ENCODE data around the gene ARAP1. TPM values are rescaled to one million over a fixed set of nuclear protein-coding genes. Genes with fewer than 3 reads are reported as not detected.
A peak's percentile ranks its signal among the peaks of the same experiment; 100 is the strongest.
"Not testable (repeated sequence)": the region's sequence is repeated elsewhere in the genome, so short reads cannot be mapped to it uniquely, and the experiment has no call there.

Gene ARAP1
- total RNA-seq: 10 to 100 TPM in 7 of 8 experiments, 1 to 10 TPM in 1; 8.7 to 64.6 (median 28.4) TPM

GRCh38 chr11:72752088-72752914 is at the start of gene ARAP1:
TSS of gene ARAP1 (minus strand) at chr11:72752408. CDS start at chr11:72727128, 25,280 bp downstream.
- Histone ChIP-seq H3K4me1 (replicated peaks in 1 of 2) (peaks cover 9 to 18% of the 10 kb centered on the region in 2 donors), H3K4me3 (peak within 1 kb of the TSS; percentile 12 to 54 (median 39)), H3K27ac (no peak within 1 kb of the TSS)
- in situ Hi-C loops (cut with MboI; ENCODE audit: low pct_unique_long_range_greater_than_20kb in 2 of 9, low sequenced_read_pairs in 9 of 9, unreplicated experiment in 9 of 9): no loop called here
- peak; percentile 70 to 86 (median 76) for ATAC-seq (replicated peaks in 6 of 8)
- no CpG with 5 or more reads among the region's 51 CpGs for WGBS, 10 experiments

- Histone ChIP-seq H3K4me1 (replicated peaks in 1 of 2) (peaks cover 3% of the 10 kb centered on the region in 2 donors), H3K4me3 (no peak overlapping the region), H3K27ac (no peak overlapping the region)
- peak in 1 of 8 experiments; percentile 35 for ATAC-seq (replicated peaks in 6 of 8)
- WGBS, 10 experiments: 8 to 100% (median 67%) methylated on average over 1 to 4 of the region's 4 CpGs
- in situ Hi-C loops (cut with MboI; ENCODE audit: low pct_unique_long_range_greater_than_20kb in 2 of 9, low sequenced_read_pairs in 9 of 9, unreplicated experiment in 9 of 9): loop anchor here in 1 of 9 experiments (10.0 kb wide), 1 partner anchor 75 kb away; no protein-coding TSS in a partner anchor
These were observed 47.2 kb upstream of the ARAP1 start for GRCh38 chr11:72799441-72799840.

- in situ Hi-C loops (cut with MboI; ENCODE audit: low pct_unique_long_range_greater_than_20kb in 2 of 9, low sequenced_read_pairs in 9 of 9, unreplicated experiment in 9 of 9): loop anchor here in 1 of 9 experiments (10.0 kb wide), 1 partner anchor 74 kb away; no protein-coding TSS in a partner anchor
- WGBS, 10 experiments: 57 to 100% (median 80%) methylated on average over 1 to 4 of the region's 4 CpGs; no CpG with 5 or more reads in 4 of the 10 experiments
- ATAC-seq (replicated peaks in 6 of 8): no peak
- H3K27ac ChIP-seq: no peak overlapping the region
- no peak overlapping the region for H3K4me3 ChIP-seq
- H3K4me1 ChIP-seq (replicated peaks in 1 of 2): peaks cover 5 to 7% of the 10 kb centered on the region in 2 donors
These were observed 46.2 kb upstream of the ARAP1 start for GRCh38 chr11:72798361-72798760.

GRCh38 chr11:72793425-72794367 is 41.5 kb upstream of the ARAP1 start, which contains the start of gene STARD10:
TSS of gene STARD10 (minus strand) at chr11:72794047. CDS start at chr11:72781181, 12,866 bp downstream.
- Histone ChIP-seq H3K4me3 (peak within 1 kb of the TSS; percentile 58 to 82 (median 71)), H3K4me1 (replicated peaks in 1 of 2) (peaks cover 17% of the 10 kb centered on the region in 2 donors), H3K27ac (peak within 1 kb of the TSS; percentile 95 to 97)
- WGBS, 10 experiments: 0 to 86% (median 4%) methylated on average over 1 to 16 of the region's 55 CpGs; no CpG with 5 or more reads in 2 of the 10 experiments
- in situ Hi-C loops (cut with MboI; ENCODE audit: low pct_unique_long_range_greater_than_20kb in 2 of 9, low sequenced_read_pairs in 9 of 9, unreplicated experiment in 9 of 9): loop anchor here in 1 of 9 experiments (10.0 kb wide), 1 partner anchor 69 kb away; no protein-coding TSS in a partner anchor
- ATAC-seq (replicated peaks in 6 of 8): peak; percentile 92 to 96 (median 93)

GRCh38 chr11:72793076-72793424 is 40.8 kb upstream of the ARAP1 start:
- H3K4me1 ChIP-seq (replicated peaks in 1 of 2): peaks cover 17% of the 10 kb centered on the region in 2 donors
- 40 to 95% (median 56%) methylated on average over 1 to 2 of the region's 2 CpGs; no CpG with 5 or more reads in 3 of the 10 experiments for WGBS, 10 experiments
- H3K4me3 ChIP-seq: peak overlapping the region; percentile 58 to 82 (median 71)
- peak overlapping the region; percentile 95 to 97 for H3K27ac ChIP-seq
- in situ Hi-C loops (cut with MboI; ENCODE audit: low pct_unique_long_range_greater_than_20kb in 2 of 9, low sequenced_read_pairs in 9 of 9, unreplicated experiment in 9 of 9): loop anchor here in 1 of 9 experiments (10.0 kb wide), 1 partner anchor 68 kb away; no protein-coding TSS in a partner anchor
- no peak for ATAC-seq (replicated peaks in 6 of 8)

- in situ Hi-C loops (cut with MboI; ENCODE audit: low pct_unique_long_range_greater_than_20kb in 2 of 9, low sequenced_read_pairs in 9 of 9, unreplicated experiment in 9 of 9): loop anchor here in 1 of 9 experiments (10.0 kb wide), 1 partner anchor 68 kb away; no protein-coding TSS in a partner anchor
- ATAC-seq (replicated peaks in 6 of 8): no peak
- Histone ChIP-seq H3K4me3 (peak overlapping the region in 1 of 5 donors; percentile 72), H3K27ac (peak overlapping the region; percentile 95 to 97), H3K4me1 (replicated peaks in 1 of 2) (peaks cover 19 to 20% of the 10 kb centered on the region in 2 donors)
- 100% methylated on average over 2 of the region's 3 CpGs; no CpG with 5 or more reads in 9 of the 10 experiments for WGBS, 10 experiments
These were observed 40.3 kb upstream of the ARAP1 start for GRCh38 chr11:72792437-72793021.

GRCh38 chr11:72791228-72791627 is 39.0 kb upstream of the ARAP1 start:
- in situ Hi-C loops (cut with MboI; ENCODE audit: low pct_unique_long_range_greater_than_20kb in 2 of 9, low sequenced_read_pairs in 9 of 9, unreplicated experiment in 9 of 9): loop anchor here in 1 of 9 experiments (10.0 kb wide), 1 partner anchor 66 kb away; no protein-coding TSS in a partner anchor
- peaks cover 23 to 26% of the 10 kb centered on the region in 2 donors for H3K4me1 ChIP-seq (replicated peaks in 1 of 2)
- not testable (repeated sequence) for ATAC-seq (replicated peaks in 6 of 8); H3K27ac ChIP-seq; H3K4me3 ChIP-seq
- WGBS, 10 experiments: 60 to 100% (median 86%) methylated on average over 1 to 6 of the region's 7 CpGs; no CpG with 5 or more reads in 2 of the 10 experiments

- ATAC-seq (replicated peaks in 6 of 8): no peak
- WGBS, 10 experiments: 36 to 90% (median 86%) methylated on average over 1 to 5 of the region's 10 CpGs; no CpG with 5 or more reads in 7 of the 10 experiments
- H3K27ac ChIP-seq: no peak overlapping the region
- H3K4me3 ChIP-seq: no peak overlapping the region
- peaks cover 22 to 25% of the 10 kb centered on the region in 2 donors for H3K4me1 ChIP-seq (replicated peaks in 1 of 2)
- in situ Hi-C loops (cut with MboI; ENCODE audit: low pct_unique_long_range_greater_than_20kb in 2 of 9, low sequenced_read_pairs in 9 of 9, unreplicated experiment in 9 of 9): loop anchor here in 1 of 9 experiments (10.0 kb wide), 1 partner anchor 65 kb away; no protein-coding TSS in a partner anchor
These were observed 37.4 kb upstream of the ARAP1 start for GRCh38 chr11:72789493-72790131.

- Histone ChIP-seq H3K27ac (no peak overlapping the region), H3K4me3 (no peak overlapping the region), H3K4me1 (replicated peaks in 1 of 2) (peaks cover 16 to 18% of the 10 kb centered on the region in 2 donors)
- no peak for ATAC-seq (replicated peaks in 6 of 8)
- in situ Hi-C loops (cut with MboI; ENCODE audit: low pct_unique_long_range_greater_than_20kb in 2 of 9, low sequenced_read_pairs in 9 of 9, unreplicated experiment in 9 of 9): no loop called here
- 80 to 100% (median 93%) methylated on average over 2 to 4 of the region's 7 CpGs; no CpG with 5 or more reads in 7 of the 10 experiments for WGBS, 10 experiments
These were observed 36.0 kb upstream of the ARAP1 start for GRCh38 chr11:72788241-72788640.

- ATAC-seq (replicated peaks in 6 of 8): peak in 4 of 8 experiments; percentile 1 to 64 (median 14)
- in situ Hi-C loops (cut with MboI; ENCODE audit: low pct_unique_long_range_greater_than_20kb in 2 of 9, low sequenced_read_pairs in 9 of 9, unreplicated experiment in 9 of 9): no loop called here
- peaks cover 8 to 15% of the 10 kb centered on the region in 2 donors for H3K4me1 ChIP-seq (replicated peaks in 1 of 2)
- WGBS, 10 experiments: 10 to 100% (median 61%) methylated on average over 1 to 4 of the region's 16 CpGs; no CpG with 5 or more reads in 6 of the 10 experiments
- no peak overlapping the region for H3K4me3 ChIP-seq
- no peak overlapping the region for H3K27ac ChIP-seq
These were observed 35.3 kb upstream of the ARAP1 start for GRCh38 chr11:72787216-72788104.

Data from motor neuron (in vitro differentiated cells).